Gastrocnemius medialis (tissue), 4 donors: ENCODE data around the gene ALPI. TPM values are rescaled to one million over a fixed set of nuclear protein-coding genes. Genes with fewer than 3 reads are reported as not detected.

Experiments
- ATAC-seq, 2 donors: fragments of 150-250 bp; one replicate each; pipeline ENCODE4 v1.9.1; 2016
- DNase-seq, 2 donors: peaks; one replicate each; pipeline ENCODE4 v3.0.0-alpha.2; 2019
- H3K27ac ChIP-seq, 4 donors: fragments of 200-600 bp; sonication (generic); 1 replicate in 1 of 4; 2 replicates in 3 of 4; pipeline ENCODE4 v1.5.1; 2016 to 2018; ENCODE audit warnings: mild to moderate bottlenecking in 2 of 4, moderate library complexity in 1 of 4
- H3K27me3 ChIP-seq, 3 donors: fragments of 200-600 bp; sonication (generic) in 2 of 3; 1 replicate in 1 of 3; 2 replicates in 2 of 3; pipeline versions ENCODE4 v1.5.1 to v1.6.0; 2016 to 2019; ENCODE audit warnings: mild to moderate bottlenecking in 1 of 3, moderate library complexity in 1 of 3
- H3K36me3 ChIP-seq, 2 donors: fragments of 200-600 bp; sonication (generic) in 1 of 2; one replicate each; pipeline ENCODE4 v1.5.1; 2017 to 2018
- H3K4me1 ChIP-seq, 2 donors: fragments of 200-600 bp; sonication (generic) in 1 of 2; one replicate each; pipeline ENCODE4 v1.5.1; 2016 to 2017; ENCODE audit warnings: mild to moderate bottlenecking in 2 of 2
- H3K4me3 ChIP-seq, 4 donors: fragments of 200-600 bp; sonication (generic) in 3 of 4; 1 replicate in 1 of 4; 2 replicates in 3 of 4; pipeline ENCODE4 v1.5.1; 2016 to 2019; ENCODE audit warnings: mild to moderate bottlenecking in 2 of 4
- H3K9me3 ChIP-seq, 3 donors: fragments of 200-600 bp; sonication (generic) in 2 of 3; 1 replicate in 1 of 3; 2 replicates in 2 of 3; pipeline ENCODE4 v1.5.1; 2016 to 2019
- CTCF ChIP-seq, 5 experiments: fragments of 450-650 bp in 3 of 5; fragments of 200-600 bp in 2 of 5; sonication (generic) in 2 of 5; IDR thresholded peaks in 4 of 5; conservative IDR thresholded peaks in 1 of 5; 1 replicate in 4 of 5; 2 replicates in 1 of 5; pipeline ENCODE4 v1.5.1; 2016 to 2019; ENCODE audit warnings: antibody characterized with exemption in 5 of 5, mild to moderate bottlenecking in 3 of 5, moderate library complexity in 3 of 5
- POLR2A ChIP-seq, 2 donors: fragments of 450-650 bp; IDR thresholded peaks; one replicate each; pipeline ENCODE4 v1.6.1; 2017; ENCODE audit warnings: antibody characterized with exemption in 2 of 2, mild to moderate bottlenecking in 2 of 2, moderate library complexity in 2 of 2
- in situ Hi-C, 4 donors: fragments of 200-750 bp; cut with MboI; loops; one replicate each; pipeline versions ENCODE4 v1.15.0 to v1.8.0; 2017; ENCODE audit warnings: low sequenced_read_pairs in 4 of 4
- intact Hi-C: fragments of 100-400 bp; cut with DNase I; formaldehyde crosslinking; loops from one replicate; pipeline ENCODE4 v1.15.1; 2023; ENCODE audit warnings: low total_unique reads
- total RNA-seq, 4 donors: library from RNA; depleted of rRNA; stranded (reverse); fragments of >200 nt; gene quantifications; one replicate each; pipeline versions ENCODE4 v1.1.0 to v1.2.3, GENCODE V29; 2016

The ALPI gene
- total RNA-seq, 4 donors from 2014 or later: not detected

GRCh38 chr2:232501794-232502390, 45.9 kb downstream of the ALPI start:
- H3K27me3 ChIP-seq: peaks cover 0 to 9% (median 0%) of the 10 kb centered on the region in 3 donors
- no peak overlapping the region for H3K27ac ChIP-seq
- no peaks in the 10 kb centered on the region for H3K36me3 ChIP-seq
- ATAC-seq (no peak), DNase-seq (no peak)
- no peak overlapping the region for H3K4me3 ChIP-seq
- intact Hi-C loops: no loop called here
- no peak for TF ChIP-seq CTCF (IDR thresholded peaks at IDR 0.05 in 4 of 5, conservative IDR thresholded peaks at IDR 0.05 in 1 of 5)
- TF ChIP-seq POLR2A (IDR thresholded peaks at IDR 0.05): no peak
- H3K4me1 ChIP-seq: peaks cover 0 to 10% of the 10 kb centered on the region in 2 donors
- H3K9me3 ChIP-seq: no peaks in the 10 kb centered on the region
- in situ Hi-C loops: loop anchor here in 1 of 4 donors (25.0 kb wide), 1 partner anchor 590 kb away; no protein-coding TSS in a partner anchor

- peak overlapping the region in 2 of 4 donors; percentile 48 to 53 for H3K4me3 ChIP-seq
- no peak overlapping the region for H3K27ac ChIP-seq
- H3K27me3 ChIP-seq: peaks cover 0 to 9% (median 0%) of the 10 kb centered on the region in 3 donors
- intact Hi-C loops: no loop called here
- no peak for TF ChIP-seq CTCF (IDR thresholded peaks at IDR 0.05 in 4 of 5, conservative IDR thresholded peaks at IDR 0.05 in 1 of 5)
- TF ChIP-seq POLR2A (IDR thresholded peaks at IDR 0.05): no peak
- no peaks in the 10 kb centered on the region for H3K36me3 ChIP-seq
- in situ Hi-C loops: loop anchor here in 1 of 4 donors (25.0 kb wide), 1 partner anchor 590 kb away; no protein-coding TSS in a partner anchor
- peaks cover 0 to 10% of the 10 kb centered on the region in 2 donors for H3K4me1 ChIP-seq
- DNase-seq (no peak), ATAC-seq (no peak)
- no peaks in the 10 kb centered on the region for H3K9me3 ChIP-seq
Measured at GRCh38 chr2:232502511-232502910, 46.6 kb downstream of the ALPI start.

- Histone ChIP-seq H3K4me1 (peaks cover 0 to 10% of the 10 kb centered on the region in 2 donors), H3K9me3 (no peaks in the 10 kb centered on the region), H3K27ac (no peak overlapping the region), H3K36me3 (no peaks in the 10 kb centered on the region), H3K4me3 (peak overlapping the region; percentile 48 to 69 (median 52)), H3K27me3 (peaks cover 0 to 9% (median 0%) of the 10 kb centered on the region in 3 donors)
- in situ Hi-C loops: loop anchor here in 1 of 4 donors (25.0 kb wide), 1 partner anchor 591 kb away; no protein-coding TSS in a partner anchor
- no peak for DNase-seq
- intact Hi-C loops: no loop called here
- no peak for TF ChIP-seq POLR2A (IDR thresholded peaks at IDR 0.05)
- TF ChIP-seq CTCF (IDR thresholded peaks at IDR 0.05 in 4 of 5, conservative IDR thresholded peaks at IDR 0.05 in 1 of 5): no peak
- peak; percentile 33 to 54 for ATAC-seq
Measured at GRCh38 chr2:232502911-232503808, 47.2 kb downstream of the ALPI start.

- in situ Hi-C loops: loop anchor here in 1 of 4 donors (25.0 kb wide), 1 partner anchor 592 kb away; no protein-coding TSS in a partner anchor
- H3K4me3 ChIP-seq: peak overlapping the region in 3 of 4 donors; percentile 48 to 69 (median 53)
Measured at GRCh38 chr2:232503809-232504323, 47.9 kb downstream of the ALPI start.

More at GRCh38 chr2:232503809-232504323, 47.9 kb downstream of the ALPI start:
- Histone ChIP-seq H3K4me1 (peaks cover 0 to 10% of the 10 kb centered on the region in 2 donors), H3K27me3 (peaks cover 0 to 9% (median 0%) of the 10 kb centered on the region in 3 donors), H3K9me3 (no peaks in the 10 kb centered on the region), H3K36me3 (no peaks in the 10 kb centered on the region), H3K27ac (no peak overlapping the region)
- intact Hi-C loops: no loop called here
- no peak for TF ChIP-seq CTCF (IDR thresholded peaks at IDR 0.05 in 4 of 5, conservative IDR thresholded peaks at IDR 0.05 in 1 of 5)
- no peak for TF ChIP-seq POLR2A (IDR thresholded peaks at IDR 0.05)
- ATAC-seq: no peak
- no peak for DNase-seq
